Stimulated activated naive CD8-positive, alpha-beta T cell treated with anti-CD3 and anti-CD28 coated beads, Interleukin-15, Interleukin-2, amounts not matched to agents 100 ng/mL and 50 ng/mL, for 24 hours (primary cell): ENCODE measurements around the gene TMEM198.
A peak's percentile ranks its signal among the peaks of the same experiment; 100 is the strongest.

Experiments used
- H3K27ac Mint-ChIP-seq: one replicate; pipeline ENCODE4 v1.8.0; 2021; ENCODE audit warnings: mild to moderate bottlenecking, mixed read lengths
- H3K27me3 Mint-ChIP-seq: one replicate; pipeline ENCODE4 v1.8.0; 2021; ENCODE audit warnings: mixed read lengths
- H3K36me3 Mint-ChIP-seq: one replicate; pipeline ENCODE4 v1.8.0; 2021; ENCODE audit warnings: low read depth, mixed read lengths
- H3K4me1 Mint-ChIP-seq: one replicate; pipeline ENCODE4 v1.8.0; 2021; ENCODE audit warnings: low read depth, mixed read lengths
- H3K4me3 Mint-ChIP-seq: one replicate; pipeline ENCODE4 v1.8.0; 2021; ENCODE audit warnings: mild to moderate bottlenecking, mixed read lengths
- H3K9me3 Mint-ChIP-seq: one replicate; pipeline ENCODE4 v1.8.0; 2021; ENCODE audit warnings: mixed read lengths

Gene TMEM198

DNA sequence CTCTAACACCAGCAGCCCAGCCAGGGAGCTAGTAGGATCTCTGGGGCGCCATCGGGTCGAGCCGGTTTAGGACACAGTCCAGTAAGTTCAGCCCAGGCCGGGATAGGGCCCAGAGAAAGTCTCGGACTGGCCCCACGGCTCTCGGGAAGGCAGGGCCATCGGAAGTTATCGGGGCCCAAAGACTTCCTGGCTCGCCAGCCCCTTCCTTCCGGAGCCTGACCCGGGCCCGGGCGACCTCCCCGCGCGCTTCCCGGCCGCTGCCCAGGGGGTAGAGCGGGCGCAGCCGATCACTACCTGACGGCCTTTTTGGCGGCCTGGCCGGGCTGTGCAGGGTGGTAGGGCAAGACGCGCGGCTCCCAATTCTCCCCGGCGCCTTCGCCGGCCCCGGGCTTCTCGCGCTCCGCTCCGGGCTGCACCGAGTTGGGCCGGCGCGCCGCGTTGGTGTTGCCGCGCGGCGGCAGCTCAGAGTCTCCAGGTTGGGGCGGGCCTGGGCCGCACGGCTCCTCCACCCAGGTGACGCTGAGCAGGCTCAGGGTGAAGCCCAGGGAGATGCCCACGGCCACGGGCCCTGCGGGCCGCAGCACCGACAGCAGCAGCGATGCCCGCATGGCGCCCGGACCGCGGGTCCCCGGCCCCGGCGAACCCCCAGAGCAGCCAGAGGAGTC lies 765 bp upstream of the TMEM198 start:
- H3K27me3 Mint-ChIP-seq = peaks cover 22% of the 10 kb centered on the region
- peaks cover 26% of the 10 kb centered on the region for H3K4me1 Mint-ChIP-seq
- peaks cover 8% of the 10 kb centered on the region for H3K36me3 Mint-ChIP-seq
- H3K9me3 Mint-ChIP-seq = no peaks in the 10 kb centered on the region
- no peak overlapping the region for H3K27ac Mint-ChIP-seq
- peak overlapping the region; percentile 90 for H3K4me3 Mint-ChIP-seq

DNA sequence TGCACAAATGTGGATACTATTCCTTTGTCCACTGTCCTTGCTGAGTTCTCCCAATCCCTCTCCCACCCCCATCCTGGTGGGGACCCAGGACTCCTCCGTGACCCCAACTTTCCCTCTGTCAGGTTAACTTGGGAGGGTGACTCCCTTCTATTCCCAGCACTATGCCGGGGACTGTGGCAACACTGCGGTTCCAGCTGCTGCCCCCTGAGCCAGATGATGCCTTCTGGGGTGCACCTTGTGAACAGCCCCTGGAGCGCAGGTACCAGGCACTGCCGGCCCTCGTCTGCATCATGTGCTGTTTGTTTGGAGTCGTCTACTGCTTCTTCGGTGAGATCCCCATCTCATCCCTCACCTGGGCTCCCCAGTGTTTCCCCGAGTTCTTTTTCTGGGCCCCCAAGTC lies 739 bp downstream of the TMEM198 start:
- Mint-ChIP-seq H3K4me3 (peak overlapping the region; percentile 90), H3K27ac (peak overlapping the region; percentile 11)

DNA sequence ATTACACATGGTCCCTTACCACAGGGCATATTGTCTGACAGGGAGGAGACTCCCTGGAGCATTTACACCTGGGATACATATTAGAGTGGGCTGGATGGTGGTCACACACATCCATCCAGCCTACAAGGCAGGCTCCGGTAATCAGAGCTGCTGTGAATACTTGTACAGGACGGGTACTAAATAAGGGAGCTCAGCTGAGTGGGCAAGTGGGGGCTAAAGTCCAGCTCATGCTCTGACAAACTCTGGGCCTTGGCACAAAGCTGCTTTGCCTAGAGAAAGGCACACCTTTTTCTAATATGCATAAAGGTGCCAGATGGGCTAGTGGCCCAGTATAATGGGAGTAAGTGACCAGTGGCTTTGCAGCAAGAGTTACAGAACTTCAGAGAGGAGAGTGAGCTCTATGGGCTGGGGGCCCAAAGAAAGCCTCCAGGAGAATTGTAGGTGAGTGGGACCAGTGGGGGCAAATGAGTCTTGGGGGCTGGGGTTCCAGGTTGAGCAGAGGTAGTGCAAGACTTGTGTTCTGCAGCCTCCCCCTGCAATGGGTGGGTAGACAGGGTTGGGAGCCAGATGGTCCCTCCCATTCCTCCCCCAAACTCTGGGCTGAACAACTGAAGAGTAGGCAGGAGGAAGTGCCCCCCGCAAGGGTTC lies 1.6 kb downstream of the TMEM198 start:
- Mint-ChIP-seq H3K36me3 (no peaks in the 10 kb centered on the region), H3K4me3 (no peak overlapping the region), H3K4me1 (peaks cover 26% of the 10 kb centered on the region), H3K27ac (no peak overlapping the region), H3K27me3 (peaks cover 33% of the 10 kb centered on the region), H3K9me3 (no peaks in the 10 kb centered on the region)

More for the DNA sequence above, 739 bp downstream of the TMEM198 start:
- H3K4me1 Mint-ChIP-seq = peaks cover 26% of the 10 kb centered on the region
- no peaks in the 10 kb centered on the region for H3K36me3 Mint-ChIP-seq
- peaks cover 33% of the 10 kb centered on the region for H3K27me3 Mint-ChIP-seq
- H3K9me3 Mint-ChIP-seq = no peaks in the 10 kb centered on the region

DNA sequence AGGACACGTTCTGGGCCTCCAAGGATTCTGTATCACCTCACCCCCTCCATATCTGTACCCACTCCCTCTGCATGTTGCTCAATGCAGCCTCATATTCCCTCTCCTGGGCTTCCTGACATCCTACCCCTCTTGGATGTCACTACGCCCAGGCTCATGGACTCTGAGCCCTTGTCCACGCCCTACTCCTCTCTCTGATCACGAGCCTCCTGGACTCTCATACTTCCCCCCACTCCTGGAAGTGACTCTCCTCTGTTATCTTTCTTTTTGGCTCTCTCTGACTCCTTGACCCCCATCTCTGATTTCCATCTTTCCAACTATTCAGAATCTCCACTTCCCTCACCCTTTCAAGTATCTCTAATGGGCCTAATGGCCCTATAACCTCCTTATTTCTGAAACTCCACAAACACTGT lies 2.1 kb downstream of the TMEM198 start:
- H3K27me3 Mint-ChIP-seq = peaks cover 36% of the 10 kb centered on the region
- H3K27ac Mint-ChIP-seq = no peak overlapping the region
- H3K4me3 Mint-ChIP-seq = no peak overlapping the region
- peaks cover 26% of the 10 kb centered on the region for H3K4me1 Mint-ChIP-seq
- H3K9me3 Mint-ChIP-seq = no peaks in the 10 kb centered on the region
- no peaks in the 10 kb centered on the region for H3K36me3 Mint-ChIP-seq

DNA sequence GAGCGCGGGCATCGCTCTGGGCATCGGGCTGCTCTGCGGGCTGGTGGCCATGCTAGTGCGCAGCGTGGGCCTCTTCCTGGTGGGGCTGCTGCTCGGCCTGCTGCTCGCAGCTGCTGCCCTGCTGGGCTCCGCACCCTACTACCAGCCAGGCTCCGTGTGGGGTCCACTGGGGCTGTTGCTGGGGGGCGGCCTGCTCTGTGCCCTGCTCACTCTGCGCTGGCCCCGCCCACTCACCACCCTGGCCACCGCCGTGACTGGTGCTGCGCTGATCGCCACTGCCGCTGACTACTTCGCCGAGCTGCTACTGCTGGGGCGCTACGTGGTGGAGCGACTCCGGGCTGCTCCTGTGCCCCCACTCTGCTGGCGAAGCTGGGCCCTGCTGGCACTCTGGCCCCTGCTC lies 3.8 kb downstream of the TMEM198 start:
- peaks cover 42% of the 10 kb centered on the region for H3K27me3 Mint-ChIP-seq
- H3K4me3 Mint-ChIP-seq = no peak overlapping the region

DNA sequence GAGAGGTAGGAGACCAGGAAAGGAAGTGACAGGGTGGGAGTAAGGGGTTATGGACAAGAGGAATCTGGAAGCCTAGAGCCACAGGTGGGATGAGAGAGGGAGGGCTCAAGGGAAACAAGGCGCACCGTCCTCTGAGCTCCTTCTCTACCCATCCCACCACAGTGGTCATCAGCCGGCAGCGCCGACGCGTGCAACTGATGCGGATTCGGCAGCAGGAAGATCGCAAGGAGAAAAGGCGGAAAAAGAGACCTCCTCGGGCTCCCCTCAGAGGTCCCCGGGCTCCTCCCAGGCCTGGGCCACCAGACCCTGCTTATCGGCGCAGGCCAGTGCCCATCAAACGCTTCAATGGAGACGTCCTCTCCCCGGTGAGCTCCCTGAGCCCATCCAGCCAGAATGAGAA lies 5.2 kb downstream of the TMEM198 start:
- no peaks in the 10 kb centered on the region for H3K9me3 Mint-ChIP-seq
- no peaks in the 10 kb centered on the region for H3K36me3 Mint-ChIP-seq
- H3K27me3 Mint-ChIP-seq = peaks cover 51% of the 10 kb centered on the region
- H3K27ac Mint-ChIP-seq = no peak overlapping the region
- H3K4me3 Mint-ChIP-seq = no peak overlapping the region
- H3K4me1 Mint-ChIP-seq = peaks cover 15% of the 10 kb centered on the region

More for the DNA sequence above, 3.8 kb downstream of the TMEM198 start:
- H3K36me3 Mint-ChIP-seq = no peaks in the 10 kb centered on the region
- H3K4me1 Mint-ChIP-seq = peaks cover 18% of the 10 kb centered on the region
- H3K27ac Mint-ChIP-seq = no peak overlapping the region
- H3K9me3 Mint-ChIP-seq = no peaks in the 10 kb centered on the region

DNA sequence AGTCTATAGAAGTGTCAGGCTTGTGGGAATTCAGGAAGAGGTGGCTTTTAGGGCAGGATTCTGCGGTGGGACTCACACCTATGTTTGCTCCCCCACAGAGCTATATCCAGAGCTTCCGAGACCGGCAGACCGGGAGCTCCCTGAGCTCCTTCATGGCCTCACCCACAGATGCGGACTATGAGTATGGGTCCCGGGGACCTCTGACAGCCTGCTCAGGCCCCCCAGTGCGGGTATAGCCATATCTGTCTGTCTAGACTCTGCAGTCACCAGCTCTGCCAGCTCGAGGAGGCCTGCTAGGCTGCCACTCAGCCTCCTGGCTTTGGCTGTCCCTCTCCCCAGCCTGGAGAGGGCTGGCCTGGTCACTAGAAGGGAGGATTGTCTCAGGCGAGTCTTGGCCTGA lies 5.8 kb downstream of the TMEM198 start:
- Mint-ChIP-seq H3K4me1 (peaks cover 10% of the 10 kb centered on the region), H3K27me3 (peaks cover 52% of the 10 kb centered on the region), H3K27ac (no peak overlapping the region), H3K9me3 (no peaks in the 10 kb centered on the region), H3K36me3 (no peaks in the 10 kb centered on the region), H3K4me3 (no peak overlapping the region)

DNA sequence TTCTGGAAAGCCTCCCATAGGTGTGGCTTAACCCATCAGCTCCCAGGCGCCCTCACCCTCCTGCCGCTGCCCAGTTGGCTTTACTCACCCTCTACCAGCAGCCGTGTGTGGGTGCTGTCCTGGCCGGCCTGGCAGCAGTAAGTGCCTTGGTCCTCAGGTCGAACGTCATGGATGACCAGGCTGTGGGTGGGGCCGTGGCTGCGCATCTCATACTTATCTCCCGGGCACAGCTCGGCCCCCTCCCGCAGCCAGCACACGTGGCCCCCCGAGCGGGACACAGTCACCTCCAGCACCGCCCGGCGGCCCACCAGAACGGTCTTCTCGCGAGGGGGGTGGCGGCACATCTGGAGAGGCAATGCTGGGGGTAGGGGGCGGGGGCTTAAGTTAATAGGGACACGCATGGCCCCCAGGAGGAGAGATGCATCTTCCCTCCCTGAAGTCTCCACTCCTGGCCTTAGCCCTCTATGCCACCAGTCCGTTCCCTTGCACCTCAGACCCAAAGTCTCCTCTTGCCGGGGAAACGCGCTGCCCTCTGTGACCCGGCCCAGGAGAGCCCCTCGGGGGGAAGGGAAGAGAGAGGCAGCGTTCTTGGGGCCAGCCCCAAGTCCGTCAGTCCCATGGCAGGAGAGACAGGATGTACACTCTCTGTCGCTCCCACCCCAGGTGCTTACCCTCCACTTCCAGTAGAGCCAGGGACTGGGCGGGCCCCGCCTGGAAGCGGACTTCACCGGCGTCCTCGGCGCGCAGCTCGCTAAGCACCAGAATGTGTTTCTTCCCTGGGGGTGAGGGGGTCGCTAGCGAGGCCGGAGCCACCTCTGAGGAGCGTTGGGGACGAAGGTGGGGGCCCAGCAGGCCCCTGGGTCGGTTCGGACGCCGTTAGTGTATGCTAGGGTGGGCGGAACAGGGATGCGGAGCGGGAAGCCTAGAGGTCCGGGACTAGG lies 7.9 kb downstream of the TMEM198 start:
- Mint-ChIP-seq H3K4me3 (peak overlapping the region; percentile 53), H3K4me1 (peaks cover 6% of the 10 kb centered on the region), H3K27me3 (peaks cover 37% of the 10 kb centered on the region), H3K27ac (peak overlapping the region; percentile 21), H3K9me3 (no peaks in the 10 kb centered on the region), H3K36me3 (no peaks in the 10 kb centered on the region)

DNA sequence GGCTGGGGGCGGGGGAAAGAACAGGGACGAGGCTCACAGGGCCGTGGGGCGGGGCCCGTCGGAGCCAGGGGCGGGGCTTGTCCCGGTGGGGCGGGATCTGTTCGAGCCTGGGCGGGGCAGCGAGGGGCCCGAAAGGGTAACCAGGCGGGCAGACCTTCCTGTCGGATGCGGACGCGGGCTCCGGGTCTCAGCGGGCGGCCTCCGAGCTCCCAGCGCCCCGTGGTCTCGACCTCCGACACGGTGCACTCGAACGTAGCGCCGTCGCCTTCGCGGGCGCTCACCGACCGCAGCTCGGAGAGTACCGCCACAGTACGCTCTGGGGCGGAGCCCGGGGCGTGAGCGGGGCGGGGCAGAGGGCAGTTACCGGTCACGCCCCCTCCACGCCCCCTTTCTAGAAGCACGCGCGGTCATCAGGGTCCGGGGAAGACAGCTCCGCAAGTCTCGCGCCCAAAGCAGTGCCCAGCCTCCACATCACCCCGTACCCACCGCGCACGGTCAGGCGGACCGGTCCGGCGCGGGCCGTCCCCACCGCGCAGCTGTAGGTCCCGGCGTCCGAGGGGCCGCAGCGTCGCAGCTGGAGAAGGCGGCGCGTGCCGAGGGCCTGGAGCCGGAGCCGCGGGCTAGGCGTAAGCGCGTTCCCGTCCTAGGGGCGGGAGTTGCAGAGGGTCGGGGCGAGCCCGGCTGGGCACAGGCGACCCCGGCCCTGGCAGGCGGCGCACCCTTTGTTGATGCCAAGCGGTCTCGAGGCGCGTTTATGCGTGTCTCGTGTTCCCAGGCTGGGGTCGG lies 8.7 kb downstream of the TMEM198 start:
- H3K4me3 Mint-ChIP-seq = peak overlapping the region; percentile 53
- H3K27ac Mint-ChIP-seq = no peak overlapping the region
- H3K4me1 Mint-ChIP-seq = peaks cover 6% of the 10 kb centered on the region
- H3K9me3 Mint-ChIP-seq = no peaks in the 10 kb centered on the region
- H3K36me3 Mint-ChIP-seq = no peaks in the 10 kb centered on the region
- H3K27me3 Mint-ChIP-seq = peaks cover 33% of the 10 kb centered on the region

DNA sequence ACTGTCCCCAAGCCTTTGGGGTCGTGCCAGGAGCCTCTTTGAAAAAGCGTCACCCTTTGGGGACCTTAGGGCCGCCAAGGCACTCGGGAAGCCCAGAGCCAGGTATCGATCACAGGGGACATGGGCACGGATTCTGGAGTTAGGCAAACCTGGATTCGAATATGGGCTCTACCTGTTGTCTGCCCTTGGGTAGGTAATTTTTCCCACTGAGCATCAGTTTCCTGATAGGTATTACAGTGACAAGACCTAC lies 9.3 kb downstream of the TMEM198 start:
- Mint-ChIP-seq H3K9me3 (no peaks in the 10 kb centered on the region), H3K4me1 (peaks cover 6% of the 10 kb centered on the region), H3K4me3 (no peak overlapping the region), H3K36me3 (no peaks in the 10 kb centered on the region), H3K27ac (no peak overlapping the region), H3K27me3 (peaks cover 32% of the 10 kb centered on the region)

DNA sequence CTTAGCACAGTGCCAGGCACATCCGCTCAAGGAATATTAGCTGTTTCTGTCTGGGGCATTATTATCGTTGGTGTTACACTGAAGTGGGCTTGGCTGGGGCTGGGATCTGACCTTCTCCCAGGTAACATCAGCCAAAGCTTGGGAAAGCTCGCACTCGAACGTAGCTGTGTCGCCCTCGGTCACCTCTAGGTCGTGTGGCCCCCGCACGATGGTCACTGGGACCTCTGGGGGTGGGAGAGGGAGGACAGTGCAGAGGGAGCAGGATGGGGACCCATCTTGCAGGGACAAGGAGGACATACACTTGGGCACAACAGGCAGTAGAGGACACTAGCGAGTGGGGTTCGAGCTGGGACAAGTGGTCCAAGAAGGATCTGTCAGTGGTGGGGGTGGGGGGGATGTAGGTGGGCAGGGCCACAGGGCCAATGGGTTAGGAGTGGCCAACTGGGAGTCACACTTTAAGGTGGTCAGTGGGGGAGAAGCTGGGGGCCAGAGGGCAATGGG lies 9.7 kb downstream of the TMEM198 start:
- Mint-ChIP-seq H3K4me1 (peaks cover 6% of the 10 kb centered on the region), H3K4me3 (peak overlapping the region; percentile 33), H3K27ac (no peak overlapping the region), H3K9me3 (no peaks in the 10 kb centered on the region), H3K27me3 (peaks cover 28% of the 10 kb centered on the region), H3K36me3 (no peaks in the 10 kb centered on the region)

DNA sequence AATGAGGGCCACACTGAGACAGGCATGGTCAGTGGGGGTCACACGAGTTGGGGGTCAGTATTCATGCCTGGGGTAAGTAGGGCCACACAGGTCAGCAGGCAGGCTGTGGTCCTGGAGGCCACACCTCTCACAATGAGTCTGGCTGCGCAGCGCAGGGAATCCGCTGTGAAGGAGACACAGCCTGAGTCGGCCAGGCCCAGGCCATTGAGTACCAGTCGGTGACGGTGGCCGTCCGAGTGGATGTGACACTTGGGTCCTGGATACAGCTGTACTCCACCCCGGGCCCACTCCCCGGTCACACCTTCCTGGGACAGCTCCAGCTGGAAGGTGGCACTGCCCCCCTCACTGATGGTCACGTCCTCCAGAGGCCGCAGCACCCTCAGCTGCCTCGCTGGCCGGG lies 10.5 kb downstream of the TMEM198 start:
- Mint-ChIP-seq H3K27ac (no peak overlapping the region), H3K9me3 (no peaks in the 10 kb centered on the region), H3K36me3 (no peaks in the 10 kb centered on the region), H3K27me3 (peaks cover 21% of the 10 kb centered on the region), H3K4me3 (no peak overlapping the region), H3K4me1 (peaks cover 6% of the 10 kb centered on the region)

DNA sequence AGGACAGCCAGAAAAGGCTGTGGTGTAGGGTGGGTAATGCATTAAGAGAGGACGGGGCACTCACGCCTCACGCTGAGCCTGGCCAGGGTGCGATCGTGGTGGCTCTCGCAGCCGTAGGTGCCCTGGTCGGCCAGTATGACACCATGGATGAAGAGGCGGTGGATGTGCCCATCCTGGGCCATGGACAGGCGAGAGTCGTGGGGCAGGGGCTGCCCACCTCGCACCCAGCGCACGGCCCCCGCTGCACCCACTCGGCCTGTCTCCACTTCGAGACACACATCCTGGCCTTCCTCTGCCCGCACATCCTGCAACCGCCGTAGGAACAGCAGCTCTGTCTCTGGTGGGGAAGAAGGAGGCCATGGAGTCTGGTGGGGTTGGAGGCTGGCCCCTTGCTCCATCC lies 12.1 kb downstream of the TMEM198 start:
- Mint-ChIP-seq H3K27ac (no peak overlapping the region), H3K9me3 (no peaks in the 10 kb centered on the region), H3K27me3 (peaks cover 18% of the 10 kb centered on the region), H3K4me1 (peaks cover 6% of the 10 kb centered on the region), H3K36me3 (no peaks in the 10 kb centered on the region), H3K4me3 (no peak overlapping the region)

DNA sequence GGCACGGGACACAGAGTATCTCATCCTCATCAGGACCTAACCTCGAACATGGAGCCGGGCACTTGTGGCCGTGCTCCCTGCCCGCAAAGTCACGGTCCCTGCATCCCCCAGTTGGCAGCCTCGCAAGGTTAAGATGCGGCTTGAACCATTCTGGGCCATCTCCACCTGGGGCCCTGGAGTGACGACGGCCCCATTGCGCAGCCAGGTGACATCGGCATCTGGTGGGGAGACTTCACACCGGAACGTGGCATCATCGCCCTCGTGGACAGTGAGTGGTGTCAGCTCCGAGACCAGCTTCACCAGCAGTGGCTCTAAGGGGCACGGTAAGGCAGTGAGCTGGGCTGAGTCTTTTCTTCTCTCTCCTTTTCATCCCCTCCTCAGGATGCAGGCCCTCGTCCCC lies 12.6 kb downstream of the TMEM198 start:
- Mint-ChIP-seq H3K27me3 (peaks cover 16% of the 10 kb centered on the region), H3K27ac (no peak overlapping the region), H3K36me3 (no peaks in the 10 kb centered on the region), H3K4me1 (peaks cover 6% of the 10 kb centered on the region), H3K9me3 (no peaks in the 10 kb centered on the region), H3K4me3 (no peak overlapping the region)
